ENCODE measurements around the gene LCN1. TPM values are rescaled to one million over a fixed set of nuclear protein-coding genes. Genes with fewer than 3 reads are reported as not detected.

The LCN1 gene
- total RNA-seq, 1 experiment from 2014 or later = not detected

DNA sequence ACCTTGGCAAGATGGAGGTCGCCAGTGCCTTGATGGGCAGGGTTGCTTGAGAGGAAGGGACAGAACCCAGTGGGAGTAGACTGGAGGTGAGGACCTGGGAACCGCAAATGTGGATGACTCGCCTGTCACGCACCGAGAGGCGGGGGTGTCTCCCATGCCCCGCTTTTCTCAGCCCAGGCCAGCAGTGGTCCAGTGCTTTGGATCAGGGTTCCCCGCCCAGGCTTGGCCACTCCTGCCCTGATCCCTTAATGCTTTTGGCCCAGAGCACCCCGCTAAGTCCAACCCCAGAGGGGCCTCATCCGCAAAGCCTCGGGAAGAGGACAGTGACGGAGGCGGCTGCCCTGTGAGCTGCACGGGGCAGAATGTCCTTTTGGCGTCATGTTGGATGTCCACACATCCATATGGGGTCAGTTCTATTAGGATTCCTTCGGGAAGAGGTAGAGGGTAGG is 18.3 kb upstream of the LCN1 start:
- no CpG with 5 or more reads among the region's 16 CpGs for WGBS (ENCODE audit: extremely low coverage, insufficient read length, low lambda C conversion rate)
- Mint-ChIP-seq H3K27ac (no peak overlapping the region; a peak in 1 of 7 replicates), H3K9me3 (no peaks in the 10 kb centered on the region; a peak in 1 of 5 replicates), H3K27me3 (ENCODE audit: low read depth) (peaks cover 10% of the 10 kb centered on the region), H3K4me1 (peaks cover 7 to 14% of the 10 kb centered on the region in 2 experiments), H3K36me3 (ENCODE audit: insufficient read depth in 1 of 3, low read depth in 3 of 3) (peaks cover 18 to 39% (median 38%) of the 10 kb centered on the region in 3 experiments; a peak in 6 of 7 replicates), H3K4me3 (peak overlapping the region in 1 of 2 experiments; percentile 92; a peak in 3 of 5 replicates)
- no peak overlapping the region for H2BK5ac ChIP-seq (ENCODE audit: insufficient read length, low read length)
- peaks cover 16% of the 10 kb centered on the region for H3K23me2 ChIP-seq (ENCODE audit: insufficient read length, low read depth, low read length, poor library complexity, severe bottlenecking)
- H3K9ac ChIP-seq (ENCODE audit: extremely low read depth, insufficient read length, low read length) = no peak overlapping the region
- no peak overlapping the region for H3K18ac ChIP-seq (ENCODE audit: insufficient read length, low read depth, low read length)
- H2AFZ ChIP-seq (ENCODE audit: low read length) = no peak overlapping the region
- H3K23ac ChIP-seq (ENCODE audit: insufficient read length, low read depth, low read length) = no peak overlapping the region
- no peak overlapping the region for H3T11ph ChIP-seq (ENCODE audit: low read length)
- no peaks in the 10 kb centered on the region for H3K27me3 ChIP-seq (ENCODE audit: insufficient read depth, low read length)
- no peaks in the 10 kb centered on the region for H4K20me1 ChIP-seq (ENCODE audit: control insufficient read depth, insufficient read depth, insufficient read length)
- no peak overlapping the region for H4K8ac ChIP-seq (replicated peaks; ENCODE audit: insufficient read length, low read depth, low read length)
- no peak overlapping the region for H2BK12ac ChIP-seq (ENCODE audit: insufficient read length, low read depth, low read length)
- no peak overlapping the region for H3K27ac ChIP-seq (ENCODE audit: insufficient read length, low read depth, low read length)
- H3K9me3 ChIP-seq (ENCODE audit: control insufficient read depth, low read depth, low read length) = no peaks in the 10 kb centered on the region
- no peak overlapping the region for H3K4me2 ChIP-seq (ENCODE audit: insufficient read depth, insufficient read length, low read length)
- H2BK20ac ChIP-seq (ENCODE audit: low read depth, low read length, poor library complexity, severe bottlenecking) = no peak overlapping the region
- no peak for DNase-seq
- no peaks in the 10 kb centered on the region; the same call in 1 of the 2 replicates for H3K4me1 ChIP-seq (ENCODE audit: insufficient read depth, low read length)
- no peak overlapping the region for H4K5ac ChIP-seq (ENCODE audit: insufficient read length, low read depth, low read length)
- H2BK120ac ChIP-seq (ENCODE audit: low read depth, low read length, poor library complexity, severe bottlenecking) = no peak overlapping the region
- H4K91ac ChIP-seq (ENCODE audit: insufficient read length, low read depth, low read length) = no peak overlapping the region
- H3K4ac ChIP-seq (ENCODE audit: low read depth, low read length) = no peak overlapping the region
- no peaks in the 10 kb centered on the region for H3K79me1 ChIP-seq (ENCODE audit: insufficient read depth, low read depth, low read length, poor library complexity, severe bottlenecking)
- no peak overlapping the region for H2AK5ac ChIP-seq (ENCODE audit: insufficient read length, low read length)
- TF ChIP-seq, protein P1, sequence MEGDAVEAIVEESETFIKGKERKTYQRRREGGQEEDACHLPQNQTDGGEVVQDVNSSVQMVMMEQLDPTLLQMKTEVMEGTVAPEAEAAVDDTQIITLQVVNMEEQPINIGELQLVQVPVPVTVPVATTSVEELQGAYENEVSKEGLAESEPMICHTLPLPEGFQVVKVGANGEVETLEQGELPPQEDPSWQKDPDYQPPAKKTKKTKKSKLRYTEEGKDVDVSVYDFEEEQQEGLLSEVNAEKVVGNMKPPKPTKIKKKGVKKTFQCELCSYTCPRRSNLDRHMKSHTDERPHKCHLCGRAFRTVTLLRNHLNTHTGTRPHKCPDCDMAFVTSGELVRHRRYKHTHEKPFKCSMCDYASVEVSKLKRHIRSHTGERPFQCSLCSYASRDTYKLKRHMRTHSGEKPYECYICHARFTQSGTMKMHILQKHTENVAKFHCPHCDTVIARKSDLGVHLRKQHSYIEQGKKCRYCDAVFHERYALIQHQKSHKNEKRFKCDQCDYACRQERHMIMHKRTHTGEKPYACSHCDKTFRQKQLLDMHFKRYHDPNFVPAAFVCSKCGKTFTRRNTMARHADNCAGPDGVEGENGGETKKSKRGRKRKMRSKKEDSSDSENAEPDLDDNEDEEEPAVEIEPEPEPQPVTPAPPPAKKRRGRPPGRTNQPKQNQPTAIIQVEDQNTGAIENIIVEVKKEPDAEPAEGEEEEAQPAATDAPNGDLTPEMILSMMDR (conservative IDR thresholded peaks at IDR 0.05) = no peak
- no peak overlapping the region for H3K14ac ChIP-seq (ENCODE audit: insufficient read depth, low read length)
- H2BK15ac ChIP-seq (ENCODE audit: low read depth, low read length) = no peak overlapping the region
- H3K79me2 ChIP-seq (ENCODE audit: insufficient read depth, low read length) = no peaks in the 10 kb centered on the region
- no peak overlapping the region for H3K56ac ChIP-seq (ENCODE audit: insufficient read length, low read depth, low read length)
